MCF 10A (cell line): ENCODE data around the gene BNIPL. TPM values are rescaled to one million over a fixed set of nuclear protein-coding genes. Genes with fewer than 3 reads are reported as not detected.

ENCODE experiments used
- BruUV-seq: library from RNA; stranded (reverse); fragments of 400-500 nt; replicated peaks from 2 replicates; lab custom pipeline; 2021; lab: Mats Ljungman, UMichigan
- CTCF ChIA-PET: fragments of 300-600 bp; sonication (Branson Sonifier 250); formaldehyde crosslinking; extraction: SDS; loops from one replicate; lab custom pipeline; 2021; ENCODE audit warnings: antibody characterized with exemption, inconsistent platforms; lab: Yijun Ruan, JAX
- POLR2A ChIA-PET: fragments of 300-600, 350-650 bp; sonication (Branson Sonifier 250); formaldehyde crosslinking; extraction: SDS; loops from one replicate; lab custom pipeline; 2020; ENCODE audit warnings: antibody characterized with exemption, inconsistent platforms; lab: Yijun Ruan, JAX
- DNase-seq: peaks from one replicate; pipeline ENCODE4 v3.0.0-alpha.2; 2018; ENCODE audit not compliant: unreplicated experiment
- H3K27ac Mint-ChIP-seq: one replicate; pipeline ENCODE4 v1.8.0; 2022; ENCODE audit warnings: mild to moderate bottlenecking, low read depth, mixed read lengths; ENCODE audit not compliant: unreplicated experiment
- H3K27me3 Mint-ChIP-seq: one replicate; pipeline ENCODE4 v1.8.0; 2022; ENCODE audit warnings: mixed read lengths; ENCODE audit not compliant: insufficient read depth, unreplicated experiment
- H3K36me3 Mint-ChIP-seq: one replicate; pipeline ENCODE4 v1.8.0; 2022; ENCODE audit warnings: mild to moderate bottlenecking, moderate library complexity, mixed read lengths; ENCODE audit not compliant: insufficient read depth, unreplicated experiment
- H3K4me1 Mint-ChIP-seq: one replicate; pipeline ENCODE4 v1.8.0; 2022; ENCODE audit warnings: mixed read lengths; ENCODE audit not compliant: insufficient read depth, unreplicated experiment
- H3K4me3 Mint-ChIP-seq: one replicate; pipeline ENCODE4 v1.8.0; 2022; ENCODE audit warnings: mild to moderate bottlenecking, moderate library complexity, mixed read lengths; ENCODE audit not compliant: unreplicated experiment
- H3K9me3 Mint-ChIP-seq: one replicate; pipeline ENCODE4 v1.8.0; 2022; ENCODE audit warnings: mixed read lengths; ENCODE audit not compliant: unreplicated experiment
- intact Hi-C: fragments of 100-400 bp; cut with micrococcal nuclease; formaldehyde crosslinking; loops from 2 replicates; pipeline ENCODE4 v1.14.1; 2022
- total RNA-seq: library from RNA; stranded (reverse); gene quantifications from 2 replicates; pipeline ENCODE4 v1.2.3, GENCODE V29; 2022
- TF ChIP-seq, protein P1 (sequence below): fragments of 200-600 bp; IDR thresholded peaks from one replicate; pipeline ENCODE4 v1.8.0; 2022; ENCODE audit warnings: antibody characterized with exemption, mild to moderate bottlenecking; ENCODE audit not compliant: unreplicated experiment

Gene BNIPL
- total RNA-seq, 1 experiment from 2014 or later: 1.2 TPM

GRCh38 chr1:150994248-150994647 lies 42.1 kb upstream of the BNIPL start:
- Mint-ChIP-seq H3K27me3 (no peaks in the 10 kb centered on the region), H3K36me3 (peaks cover 13% of the 10 kb centered on the region), H3K9me3 (no peaks in the 10 kb centered on the region), H3K4me1 (peaks cover 5% of the 10 kb centered on the region), H3K4me3 (no peak overlapping the region), H3K27ac (no peak overlapping the region)
- CTCF ChIA-PET: interaction anchor here (0.6 to 12.4 kb wide), 21 partner anchors 9 to 756 kb away, joined by 3 to 302 read pairs (median 7); partner anchors contain the start of genes ANXA9, CERS2 and MINDY1
- POLR2A ChIA-PET: interaction anchor here (0.7 to 6.2 kb wide), 5 partner anchors 9 to 39 kb away, joined by 3 to 61 read pairs (median 4); partner anchors contain the start of genes ANXA9 and MINDY1
- TF ChIP-seq, protein P1, sequence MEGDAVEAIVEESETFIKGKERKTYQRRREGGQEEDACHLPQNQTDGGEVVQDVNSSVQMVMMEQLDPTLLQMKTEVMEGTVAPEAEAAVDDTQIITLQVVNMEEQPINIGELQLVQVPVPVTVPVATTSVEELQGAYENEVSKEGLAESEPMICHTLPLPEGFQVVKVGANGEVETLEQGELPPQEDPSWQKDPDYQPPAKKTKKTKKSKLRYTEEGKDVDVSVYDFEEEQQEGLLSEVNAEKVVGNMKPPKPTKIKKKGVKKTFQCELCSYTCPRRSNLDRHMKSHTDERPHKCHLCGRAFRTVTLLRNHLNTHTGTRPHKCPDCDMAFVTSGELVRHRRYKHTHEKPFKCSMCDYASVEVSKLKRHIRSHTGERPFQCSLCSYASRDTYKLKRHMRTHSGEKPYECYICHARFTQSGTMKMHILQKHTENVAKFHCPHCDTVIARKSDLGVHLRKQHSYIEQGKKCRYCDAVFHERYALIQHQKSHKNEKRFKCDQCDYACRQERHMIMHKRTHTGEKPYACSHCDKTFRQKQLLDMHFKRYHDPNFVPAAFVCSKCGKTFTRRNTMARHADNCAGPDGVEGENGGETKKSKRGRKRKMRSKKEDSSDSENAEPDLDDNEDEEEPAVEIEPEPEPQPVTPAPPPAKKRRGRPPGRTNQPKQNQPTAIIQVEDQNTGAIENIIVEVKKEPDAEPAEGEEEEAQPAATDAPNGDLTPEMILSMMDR: no peak
- no TSS peak for BruUV-seq
- intact Hi-C loops: no loop called here
- DNase-seq: no peak

DNA sequence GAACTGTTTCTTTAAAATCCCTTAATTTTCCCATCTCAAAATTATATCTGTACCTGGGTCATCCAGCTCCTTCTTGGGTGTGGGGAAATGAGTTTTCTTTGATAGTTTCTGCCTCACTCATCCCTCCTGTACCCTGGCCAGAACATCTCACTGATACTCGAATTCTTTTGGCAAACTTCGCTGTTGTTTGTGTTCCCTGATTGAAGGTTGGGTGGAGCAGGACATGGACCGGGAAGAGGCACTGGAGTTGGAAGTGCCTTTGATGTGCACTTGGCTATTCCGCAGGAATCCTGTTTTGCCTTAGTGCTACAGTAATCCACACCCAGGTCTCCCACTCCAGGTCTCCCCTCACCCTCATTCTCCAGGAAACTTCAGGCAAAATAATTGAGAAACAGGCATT lies 40.9 kb upstream of the BNIPL start:
- no peak for DNase-seq
- TF ChIP-seq, protein P1: no peak
- intact Hi-C loops: loop anchor here (5.0 kb wide), 1 partner anchor 373 kb away; no protein-coding TSS in a partner anchor

GRCh38 chr1:150995896-150996295 lies 40.5 kb upstream of the BNIPL start:
- intact Hi-C loops: loop anchor here (1.0 to 5.0 kb wide), 2 partner anchors 374 to 740 kb away; no protein-coding TSS in a partner anchor
- no peaks in the 10 kb centered on the region for H3K9me3 Mint-ChIP-seq

More for the DNA sequence above, 40.9 kb upstream of the BNIPL start:
- H3K27me3 Mint-ChIP-seq: no peaks in the 10 kb centered on the region
- H3K4me1 Mint-ChIP-seq: peaks cover 5% of the 10 kb centered on the region
- no peaks in the 10 kb centered on the region for H3K9me3 Mint-ChIP-seq
- no peak overlapping the region for H3K4me3 Mint-ChIP-seq
- no peak overlapping the region for H3K27ac Mint-ChIP-seq
- BruUV-seq: no TSS peak
- peaks cover 17% of the 10 kb centered on the region for H3K36me3 Mint-ChIP-seq
- POLR2A ChIA-PET: interaction anchor here (0.6 to 6.2 kb wide), 9 partner anchors 10 to 675 kb away, joined by 3 to 61 read pairs (median 5); partner anchors contain the start of genes ANXA9, CERS2 and MINDY1
- CTCF ChIA-PET: interaction anchor here (0.6 to 12.4 kb wide), 38 partner anchors 8 to 750 kb away, joined by 3 to 302 read pairs (median 5); partner anchors contain the start of genes ANXA9, CERS2, MINDY1 and TARS2

More at GRCh38 chr1:150995896-150996295, 40.5 kb upstream of the BNIPL start:
- H3K4me1 Mint-ChIP-seq: peaks cover 5% of the 10 kb centered on the region
- ChIA-PET CTCF (interaction anchor here (0.6 to 12.4 kb wide), 41 partner anchors 10 to 750 kb away, joined by 3 to 302 read pairs (median 4); partner anchors contain the start of genes ANXA9, CERS2, GOLPH3L and MCL1), POLR2A (interaction anchor here (0.6 to 6.2 kb wide), 9 partner anchors 10 to 676 kb away, joined by 3 to 61 read pairs (median 5); partner anchors contain the start of genes ANXA9, CERS2 and MINDY1)
- TF ChIP-seq, protein P1: peak; percentile 96
- no peak overlapping the region for H3K4me3 Mint-ChIP-seq
- no peak overlapping the region for H3K27ac Mint-ChIP-seq
- H3K27me3 Mint-ChIP-seq: no peaks in the 10 kb centered on the region
- DNase-seq: peak; percentile 56
- BruUV-seq: no TSS peak
- peaks cover 17% of the 10 kb centered on the region for H3K36me3 Mint-ChIP-seq
